Keratinocyte (primary cell): Measurements from ENCODE around the gene MAN1C1.

Source experiments
- CTCF ChIP-seq, 3 experiments: IDR thresholded peaks in 1 of 3; conservative IDR thresholded peaks in 1 of 3; optimal IDR thresholded peaks in 1 of 3; 2 replicates in 2 of 3; 3 replicates in 1 of 3; pipeline versions ENCODE3 to v1.5.1; 2011; ENCODE audit warnings: low read length in 3 of 3, mild to moderate bottlenecking in 3 of 3, moderate library complexity in 2 of 3, control low read depth in 1 of 3, inconsistent platforms in 1 of 3; ENCODE audit not compliant: insufficient read depth in 2 of 3; ENCODE audit errors: extremely low read depth in 1 of 3
- EZH2 ChIP-seq: IDR thresholded peaks from one replicate; pipeline ENCODE4 v1.6.1; 2012; ENCODE audit warnings: inconsistent platforms, mild to moderate bottlenecking, low read length, moderate library complexity

DNA sequence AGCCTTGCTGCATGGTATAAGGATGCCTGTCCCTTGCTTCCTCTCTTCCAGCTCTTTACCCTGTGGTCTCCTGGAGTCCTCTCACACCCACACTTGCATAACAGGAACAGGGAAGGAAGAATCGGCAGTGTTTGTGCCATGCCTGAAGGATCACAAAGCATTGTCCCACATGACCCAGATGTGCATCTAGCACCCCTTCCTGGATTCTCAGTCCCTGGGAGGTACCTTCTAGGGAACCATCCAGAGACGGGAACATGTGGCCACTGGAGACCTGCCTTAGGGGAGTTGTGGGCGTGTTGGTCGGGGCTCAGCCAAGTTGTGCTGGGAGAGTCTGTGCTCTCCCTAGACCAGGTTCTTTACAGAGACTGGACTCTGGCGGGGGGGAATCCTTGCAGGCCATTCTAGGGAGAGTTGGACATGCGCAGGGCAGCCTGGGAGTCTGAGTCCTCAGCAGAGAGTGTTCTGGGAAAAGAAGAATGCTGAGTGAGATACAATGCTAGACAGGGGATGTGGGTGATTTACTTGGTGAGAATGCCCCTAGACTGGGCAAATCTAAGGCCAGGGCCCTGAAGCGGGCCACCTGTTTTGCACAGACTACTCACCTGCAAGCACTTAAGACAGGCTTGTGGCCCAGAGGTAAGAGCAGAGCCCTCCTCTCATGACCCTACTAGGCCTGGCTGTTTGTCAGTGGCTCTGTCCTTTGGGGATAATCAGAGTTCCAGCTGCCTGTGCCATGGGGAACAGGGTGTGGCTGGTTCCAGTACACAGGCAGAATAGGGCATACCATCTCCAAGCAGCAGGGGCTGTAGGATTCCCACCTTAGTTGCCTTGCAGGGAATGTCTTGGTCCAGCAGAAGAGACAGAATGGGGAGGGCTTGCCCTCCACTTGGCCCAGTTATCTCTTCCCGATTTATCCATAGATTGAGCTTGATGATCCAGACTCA, 89.8 kb downstream of the MAN1C1 start:
- TF ChIP-seq CTCF (optimal IDR thresholded peaks at IDR 0.05 in 1 of 3, IDR thresholded peaks at IDR 0.05 in 1 of 3, conservative IDR thresholded peaks at IDR 0.05 in 1 of 3; ENCODE audit: extremely low read depth in 1 of 3, insufficient read depth in 2 of 3, low read length in 3 of 3) (no peak), EZH2 (no peak)
